Measurements from ENCODE around the gene TMEM255B.

DNA sequence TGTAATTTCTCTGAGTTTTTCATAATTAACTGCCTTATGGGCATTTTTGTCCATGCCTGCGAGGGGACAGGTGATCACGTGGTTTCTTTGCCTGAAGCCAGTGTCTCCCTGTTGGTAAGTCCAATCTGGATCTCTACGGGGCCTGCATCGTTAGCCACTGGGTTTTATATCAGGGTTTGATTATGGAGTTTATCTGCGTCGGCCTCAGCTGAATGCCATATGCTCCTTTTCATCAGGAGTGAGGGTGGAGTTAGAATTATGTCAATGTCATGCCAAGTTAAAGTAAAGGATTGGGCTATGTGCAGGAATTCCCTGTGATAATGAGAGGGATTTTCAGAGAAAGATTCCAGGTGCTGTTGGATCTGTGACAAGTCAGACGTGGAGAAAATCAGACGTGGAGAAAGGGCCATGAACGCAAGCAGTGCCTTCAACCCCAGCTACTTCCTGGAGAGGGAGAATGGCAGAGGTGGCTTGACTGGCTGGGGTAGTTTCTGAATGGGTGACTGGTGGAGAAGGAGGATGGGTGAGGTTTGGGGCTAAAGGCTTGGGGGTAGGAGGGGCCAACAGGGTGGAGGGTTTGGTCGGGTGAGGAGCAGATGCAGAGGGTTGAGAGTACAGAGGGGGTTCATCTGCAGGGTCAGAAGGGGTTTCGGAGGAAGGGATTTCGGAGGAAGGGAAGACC lies 24.3 kb downstream of the TMEM255B start:
- TF ChIP-seq, protein P1, sequence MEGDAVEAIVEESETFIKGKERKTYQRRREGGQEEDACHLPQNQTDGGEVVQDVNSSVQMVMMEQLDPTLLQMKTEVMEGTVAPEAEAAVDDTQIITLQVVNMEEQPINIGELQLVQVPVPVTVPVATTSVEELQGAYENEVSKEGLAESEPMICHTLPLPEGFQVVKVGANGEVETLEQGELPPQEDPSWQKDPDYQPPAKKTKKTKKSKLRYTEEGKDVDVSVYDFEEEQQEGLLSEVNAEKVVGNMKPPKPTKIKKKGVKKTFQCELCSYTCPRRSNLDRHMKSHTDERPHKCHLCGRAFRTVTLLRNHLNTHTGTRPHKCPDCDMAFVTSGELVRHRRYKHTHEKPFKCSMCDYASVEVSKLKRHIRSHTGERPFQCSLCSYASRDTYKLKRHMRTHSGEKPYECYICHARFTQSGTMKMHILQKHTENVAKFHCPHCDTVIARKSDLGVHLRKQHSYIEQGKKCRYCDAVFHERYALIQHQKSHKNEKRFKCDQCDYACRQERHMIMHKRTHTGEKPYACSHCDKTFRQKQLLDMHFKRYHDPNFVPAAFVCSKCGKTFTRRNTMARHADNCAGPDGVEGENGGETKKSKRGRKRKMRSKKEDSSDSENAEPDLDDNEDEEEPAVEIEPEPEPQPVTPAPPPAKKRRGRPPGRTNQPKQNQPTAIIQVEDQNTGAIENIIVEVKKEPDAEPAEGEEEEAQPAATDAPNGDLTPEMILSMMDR (IDR thresholded peaks at IDR 0.05) = no peak
- TF ChIP-seq POLR2A (IDR thresholded peaks at IDR 0.05) = no peak
- no peak for TF ChIP-seq POLR2AphosphoS5 (IDR thresholded peaks at IDR 0.05)
